ENCODE measurements around the gene CD82.

The CD82 gene

GRCh38 chr11:44527476-44527875, 38.0 kb upstream of the CD82 start:
- no peak for TF ChIP-seq CTCF (IDR thresholded peaks at IDR 0.05; ENCODE audit: control extremely low read depth, extremely low read depth, low read depth, missing control alignments)
- DNase-seq (ENCODE audit: extremely low spot score): no peak
- CTCF ChIA-PET: interaction anchor here (1.3 to 2.6 kb wide), 2 partner anchors 10 to 12 kb away, joined by 3 to 6 read pairs; no protein-coding TSS in a partner anchor
- POLR2A ChIA-PET: no interaction called here

GRCh38 chr11:44528103-44528502, 37.4 kb upstream of the CD82 start:
- DNase-seq (ENCODE audit: extremely low spot score): no peak
- CTCF ChIA-PET: interaction anchor here (1.3 kb wide), 1 partner anchor 11 kb away, joined by 3 read pairs; no protein-coding TSS in a partner anchor
- TF ChIP-seq CTCF (IDR thresholded peaks at IDR 0.05; ENCODE audit: control extremely low read depth, extremely low read depth, low read depth, missing control alignments): no peak
- POLR2A ChIA-PET: no interaction called here

- ChIA-PET POLR2A (no interaction called here), CTCF (interaction anchor here (1.3 kb wide), 1 partner anchor 11 kb away, joined by 3 read pairs; no protein-coding TSS in a partner anchor)
- no peak for TF ChIP-seq CTCF (IDR thresholded peaks at IDR 0.05; ENCODE audit: control extremely low read depth, extremely low read depth, low read depth, missing control alignments)
- DNase-seq (ENCODE audit: extremely low spot score): no peak
These were observed 36.9 kb upstream of the CD82 start for GRCh38 chr11:44528581-44528980.

- TF ChIP-seq CTCF (IDR thresholded peaks at IDR 0.05; ENCODE audit: control extremely low read depth, extremely low read depth, low read depth, missing control alignments): no peak
- ChIA-PET CTCF (no interaction called here), POLR2A (no interaction called here)
- DNase-seq (ENCODE audit: extremely low spot score): no peak
These were observed 35.5 kb upstream of the CD82 start for GRCh38 chr11:44529895-44530412.

- ChIA-PET POLR2A (no interaction called here), CTCF (no interaction called here)
- no peak for DNase-seq (ENCODE audit: extremely low spot score)
- no peak for TF ChIP-seq CTCF (IDR thresholded peaks at IDR 0.05; ENCODE audit: control extremely low read depth, extremely low read depth, low read depth, missing control alignments)
These were observed 34.9 kb upstream of the CD82 start for GRCh38 chr11:44530413-44531115.

GRCh38 chr11:44531116-44531504, 34.4 kb upstream of the CD82 start:
- DNase-seq (ENCODE audit: extremely low spot score): no peak

More at GRCh38 chr11:44531116-44531504, 34.4 kb upstream of the CD82 start:
- POLR2A ChIA-PET: no interaction called here
- TF ChIP-seq CTCF (IDR thresholded peaks at IDR 0.05; ENCODE audit: control extremely low read depth, extremely low read depth, low read depth, missing control alignments): no peak
- CTCF ChIA-PET: no interaction called here

All from GM10248 (cell line).